ENCODE data around the gene CDH26.

DNA sequence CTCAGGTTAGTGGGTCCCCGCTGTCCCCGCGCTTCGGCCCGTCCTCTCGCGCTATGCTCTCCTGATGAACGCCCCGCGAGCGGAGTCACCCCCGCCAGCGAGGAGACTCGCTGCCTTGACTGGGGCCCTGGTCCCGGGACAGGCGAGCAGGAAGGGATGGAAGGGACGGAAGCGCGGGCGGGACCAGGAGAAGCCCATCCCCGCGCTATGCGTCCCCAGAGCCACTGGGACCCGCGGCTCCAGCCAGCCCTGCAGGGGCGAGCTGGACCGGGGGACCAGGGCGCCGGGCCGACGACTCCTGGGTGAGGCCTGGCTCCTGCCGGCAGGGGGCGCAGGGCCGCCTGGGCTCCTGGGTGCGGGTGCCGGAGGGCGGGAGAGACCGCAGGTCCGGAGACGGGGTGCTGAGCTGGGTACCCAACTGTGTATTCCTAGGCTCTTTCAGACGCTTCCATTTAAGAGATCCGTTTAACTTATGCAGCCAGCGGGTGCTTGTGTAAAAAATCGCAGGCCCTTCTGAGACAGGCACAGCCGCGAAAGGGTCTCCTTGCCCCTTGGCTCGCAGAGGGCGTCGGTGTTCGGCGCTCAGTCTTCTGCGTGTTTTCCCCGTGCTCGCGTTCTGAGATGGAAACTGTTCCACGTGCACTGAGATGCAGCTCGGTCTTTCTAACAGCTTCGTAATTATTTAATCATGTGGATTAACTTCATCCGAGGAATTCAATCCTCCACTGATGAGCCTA, 24.2 kb upstream of the CDH26 start:
- TF ChIP-seq, protein P1, sequence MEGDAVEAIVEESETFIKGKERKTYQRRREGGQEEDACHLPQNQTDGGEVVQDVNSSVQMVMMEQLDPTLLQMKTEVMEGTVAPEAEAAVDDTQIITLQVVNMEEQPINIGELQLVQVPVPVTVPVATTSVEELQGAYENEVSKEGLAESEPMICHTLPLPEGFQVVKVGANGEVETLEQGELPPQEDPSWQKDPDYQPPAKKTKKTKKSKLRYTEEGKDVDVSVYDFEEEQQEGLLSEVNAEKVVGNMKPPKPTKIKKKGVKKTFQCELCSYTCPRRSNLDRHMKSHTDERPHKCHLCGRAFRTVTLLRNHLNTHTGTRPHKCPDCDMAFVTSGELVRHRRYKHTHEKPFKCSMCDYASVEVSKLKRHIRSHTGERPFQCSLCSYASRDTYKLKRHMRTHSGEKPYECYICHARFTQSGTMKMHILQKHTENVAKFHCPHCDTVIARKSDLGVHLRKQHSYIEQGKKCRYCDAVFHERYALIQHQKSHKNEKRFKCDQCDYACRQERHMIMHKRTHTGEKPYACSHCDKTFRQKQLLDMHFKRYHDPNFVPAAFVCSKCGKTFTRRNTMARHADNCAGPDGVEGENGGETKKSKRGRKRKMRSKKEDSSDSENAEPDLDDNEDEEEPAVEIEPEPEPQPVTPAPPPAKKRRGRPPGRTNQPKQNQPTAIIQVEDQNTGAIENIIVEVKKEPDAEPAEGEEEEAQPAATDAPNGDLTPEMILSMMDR (conservative IDR thresholded peaks at IDR 0.05; ENCODE audit: low read length) = peak; percentile 63
- TF ChIP-seq EZH2phosphoT487 (IDR thresholded peaks at IDR 0.05; ENCODE audit: borderline replicate concordance, low read depth, low read length) = no peak

Measured in OCI-LY7 (cell line).